Caco-2 (cell line): ENCODE measurements around the gene WNT3A. TPM values are rescaled to one million over a fixed set of nuclear protein-coding genes. Genes with fewer than 3 reads are reported as not detected.

Experiments used
- BruUV-seq: library from RNA; stranded (reverse); fragments of 400-500 nt; replicated peaks from 2 replicates; lab custom pipeline; 2021; lab: Mats Ljungman, UMichigan
- CTCF ChIA-PET: fragments of 300-600 bp; sonication (Branson Sonifier 250); formaldehyde crosslinking; loops from one replicate; lab custom pipeline; 2022; ENCODE audit warnings: antibody characterized with exemption; lab: Charles Lee
- POLR2A ChIA-PET: fragments of 300-600 bp; sonication (Branson Sonifier 250); formaldehyde crosslinking; loops from one replicate; lab custom pipeline; 2022; ENCODE audit warnings: antibody characterized with exemption; lab: Charles Lee
- DNase-seq, 2 experiments: peaks; one replicate each; pipeline versions ENCODE4 v3.0.0 to v3.0.0-alpha.2; 2020 to 2022
- H3K27me3 ChIP-seq: replicated peaks from 2 replicates; pipeline ENCODE4 v1.6.0; 2011; ENCODE audit warnings: low read length; ENCODE audit not compliant: control insufficient read depth, insufficient read depth
- H3K36me3 ChIP-seq: 2 replicates; pipeline ENCODE4 v1.5.1; 2011; ENCODE audit warnings: low read length; ENCODE audit not compliant: control insufficient read depth, insufficient read depth
- H3K4me1 ChIP-seq: fragments of 250-450 bp; sonication (Bioruptor Pico); 2 replicates; pipeline ENCODE4 v1.5.1; 2020; ENCODE audit warnings: mild to moderate bottlenecking
- H3K4me3 ChIP-seq: 2 replicates; pipeline ENCODE4 v1.5.1; 2011; ENCODE audit warnings: low read depth, mild to moderate bottlenecking, control low read depth, low read length
- H3K9me3 ChIP-seq: fragments of 250-450 bp; sonication (Bioruptor Pico); 2 replicates; pipeline ENCODE4 v1.5.1; 2020; ENCODE audit warnings: mild to moderate bottlenecking, moderate library complexity
- H3K27ac Mint-ChIP-seq: one replicate; pipeline ENCODE4 v1.8.0; 2022; ENCODE audit warnings: mixed read lengths; ENCODE audit not compliant: unreplicated experiment
- H3K27me3 Mint-ChIP-seq: one replicate; pipeline ENCODE4 v1.8.0; 2022; ENCODE audit warnings: mixed read lengths; ENCODE audit not compliant: insufficient read depth, unreplicated experiment
- H3K36me3 Mint-ChIP-seq: one replicate; pipeline ENCODE4 v1.8.0; 2022; ENCODE audit warnings: mild to moderate bottlenecking, mixed read lengths; ENCODE audit not compliant: insufficient read depth, unreplicated experiment
- H3K4me1 Mint-ChIP-seq: one replicate; pipeline ENCODE4 v1.8.0; 2022; ENCODE audit warnings: low read depth, mixed read lengths; ENCODE audit not compliant: unreplicated experiment
- H3K4me3 Mint-ChIP-seq: one replicate; pipeline ENCODE4 v1.8.0; 2022; ENCODE audit warnings: mild to moderate bottlenecking, moderate library complexity, mixed read lengths; ENCODE audit not compliant: unreplicated experiment
- H3K9me3 Mint-ChIP-seq: one replicate; pipeline ENCODE4 v1.8.0; 2022; ENCODE audit warnings: mixed read lengths; ENCODE audit not compliant: unreplicated experiment
- intact Hi-C: fragments of 100-400 bp; cut with micrococcal nuclease; formaldehyde crosslinking; loops from one replicate; pipeline ENCODE4 v1.10.0; 2022; ENCODE audit not compliant: unreplicated experiment
- total RNA-seq: library from RNA; stranded (reverse); gene quantifications from 2 replicates; pipeline ENCODE4 v1.2.3, GENCODE V29; 2022
- TF ChIP-seq, protein P1 (sequence below), 2 experiments: fragments of 200-600 bp in 1 of 2; IDR thresholded peaks; 1 replicate in 1 of 2; 2 replicates in 1 of 2; pipeline versions ENCODE4 v1.5.1 to v1.8.0; 2011 to 2022; ENCODE audit warnings: antibody characterized with exemption in 1 of 2, control low read depth in 1 of 2, inconsistent platforms in 1 of 2, low read depth in 1 of 2, low read length in 1 of 2, mild to moderate bottlenecking in 1 of 2, moderate library complexity in 1 of 2; ENCODE audit not compliant: insufficient read depth in 1 of 2, severe bottlenecking in 1 of 2, unreplicated experiment in 1 of 2

Gene WNT3A
- total RNA-seq, 1 experiment from 2014 or later = 0.09 TPM

DNA sequence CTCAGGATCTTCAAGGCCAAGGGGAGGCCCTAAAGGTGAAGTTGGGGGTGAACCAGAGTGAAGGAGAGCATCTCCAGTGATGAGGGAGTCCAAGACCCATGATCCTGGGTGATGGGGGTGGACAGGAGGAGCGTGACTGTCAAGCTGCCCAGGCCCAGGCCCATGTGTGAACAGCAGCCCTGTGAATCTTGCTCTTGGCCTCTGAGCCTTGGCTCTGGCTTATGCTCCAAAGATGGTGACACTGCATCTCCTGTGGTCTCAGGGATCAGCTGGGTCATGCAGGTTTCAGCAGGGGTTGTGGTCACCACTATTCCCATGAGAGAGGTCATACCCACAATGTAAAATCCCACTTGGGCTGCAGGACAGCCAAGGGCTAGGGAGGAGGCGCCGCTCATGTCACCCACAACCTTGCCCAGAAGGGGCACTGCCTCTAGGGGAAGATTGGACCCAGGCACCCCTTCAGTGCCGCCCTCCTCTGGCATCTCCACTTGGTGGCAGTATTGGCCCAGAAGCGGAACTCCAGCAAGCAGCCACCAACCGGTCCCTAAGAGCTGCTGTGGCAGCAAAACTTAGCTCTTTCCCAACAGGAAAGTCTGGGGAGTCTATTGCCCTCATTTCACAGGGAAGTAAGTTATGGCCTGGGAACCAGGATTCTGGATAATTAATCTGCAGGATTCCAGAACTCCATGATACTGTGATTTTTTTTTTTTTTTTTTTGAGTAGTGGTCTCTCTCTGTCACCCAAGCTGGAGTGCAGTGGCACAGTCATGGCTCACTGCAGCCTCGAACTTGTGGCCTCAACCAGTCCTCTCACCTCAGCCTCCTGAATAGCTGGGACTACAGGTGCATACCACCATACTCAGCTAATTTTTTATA is 7.5 kb upstream of the WNT3A start:
- intact Hi-C loops = no loop called here
- no peaks in the 10 kb centered on the region for H3K4me1 Mint-ChIP-seq
- Histone ChIP-seq H3K27me3 (no peaks in the 10 kb centered on the region), H3K36me3 (no peaks in the 10 kb centered on the region), H3K4me3 (no peak overlapping the region), H3K9me3 (peaks cover 10% of the 10 kb centered on the region; the same call in 1 of the 2 replicates), H3K4me1 (no peaks in the 10 kb centered on the region)
- TF ChIP-seq, protein P1, sequence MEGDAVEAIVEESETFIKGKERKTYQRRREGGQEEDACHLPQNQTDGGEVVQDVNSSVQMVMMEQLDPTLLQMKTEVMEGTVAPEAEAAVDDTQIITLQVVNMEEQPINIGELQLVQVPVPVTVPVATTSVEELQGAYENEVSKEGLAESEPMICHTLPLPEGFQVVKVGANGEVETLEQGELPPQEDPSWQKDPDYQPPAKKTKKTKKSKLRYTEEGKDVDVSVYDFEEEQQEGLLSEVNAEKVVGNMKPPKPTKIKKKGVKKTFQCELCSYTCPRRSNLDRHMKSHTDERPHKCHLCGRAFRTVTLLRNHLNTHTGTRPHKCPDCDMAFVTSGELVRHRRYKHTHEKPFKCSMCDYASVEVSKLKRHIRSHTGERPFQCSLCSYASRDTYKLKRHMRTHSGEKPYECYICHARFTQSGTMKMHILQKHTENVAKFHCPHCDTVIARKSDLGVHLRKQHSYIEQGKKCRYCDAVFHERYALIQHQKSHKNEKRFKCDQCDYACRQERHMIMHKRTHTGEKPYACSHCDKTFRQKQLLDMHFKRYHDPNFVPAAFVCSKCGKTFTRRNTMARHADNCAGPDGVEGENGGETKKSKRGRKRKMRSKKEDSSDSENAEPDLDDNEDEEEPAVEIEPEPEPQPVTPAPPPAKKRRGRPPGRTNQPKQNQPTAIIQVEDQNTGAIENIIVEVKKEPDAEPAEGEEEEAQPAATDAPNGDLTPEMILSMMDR (IDR thresholded peaks at IDR 0.05; ENCODE audit: insufficient read depth in 1 of 2, low read depth in 1 of 2, low read length in 1 of 2, severe bottlenecking in 1 of 2, unreplicated experiment in 1 of 2) = peak; percentile 73 to 91
- no peak overlapping the region for H3K4me3 Mint-ChIP-seq
- H3K27ac Mint-ChIP-seq = no peak overlapping the region
- CTCF ChIA-PET = interaction anchor here (0.6 to 1.5 kb wide), 15 partner anchors 11 to 276 kb away, joined by 3 to 6 read pairs (median 5); partner anchors contain the start of gene GJC2
- no TSS peak for BruUV-seq
- H3K9me3 Mint-ChIP-seq = peaks cover 12% of the 10 kb centered on the region
- H3K27me3 Mint-ChIP-seq = no peaks in the 10 kb centered on the region
- POLR2A ChIA-PET = interaction anchor here (0.6 kb wide), 1 partner anchor 480 kb away, joined by 3 read pairs; no protein-coding TSS in a partner anchor
- no peaks in the 10 kb centered on the region for H3K36me3 Mint-ChIP-seq
- peak; percentile 64 to 79 for DNase-seq

DNA sequence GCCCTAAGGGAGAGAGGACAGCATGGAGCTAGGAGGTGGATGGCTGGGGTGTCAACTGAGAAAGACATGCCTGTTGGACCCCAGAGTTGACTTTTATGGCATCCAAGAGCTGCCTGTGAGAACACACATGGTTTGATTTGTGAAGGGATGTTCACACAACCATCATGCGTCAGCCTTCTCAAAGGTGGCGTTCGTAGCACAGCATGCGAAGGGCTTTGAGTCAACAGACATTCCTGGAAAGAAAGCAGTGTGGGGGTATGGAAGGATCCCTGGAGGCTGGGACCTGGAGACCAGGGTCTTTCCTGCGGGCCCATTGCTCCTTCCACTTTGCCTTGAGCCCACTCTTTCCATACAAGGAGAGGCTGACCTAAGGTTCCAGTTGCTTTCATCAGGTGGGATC is 6.4 kb upstream of the WNT3A start:
- CTCF ChIA-PET = no interaction called here
- intact Hi-C loops = no loop called here
- H3K4me1 Mint-ChIP-seq = no peaks in the 10 kb centered on the region

More for the DNA sequence above, 6.4 kb upstream of the WNT3A start:
- Histone ChIP-seq H3K4me3 (no peak overlapping the region), H3K4me1 (no peaks in the 10 kb centered on the region), H3K9me3 (peaks cover 10% of the 10 kb centered on the region; the same call in 1 of the 2 replicates), H3K27me3 (no peaks in the 10 kb centered on the region; the same call in 1 of the 2 replicates), H3K36me3 (no peaks in the 10 kb centered on the region)
- Mint-ChIP-seq H3K27me3 (peaks cover 3% of the 10 kb centered on the region), H3K9me3 (peaks cover 12% of the 10 kb centered on the region), H3K27ac (no peak overlapping the region), H3K36me3 (no peaks in the 10 kb centered on the region), H3K4me3 (no peak overlapping the region)
- DNase-seq = no peak
- TF ChIP-seq, protein P1 (IDR thresholded peaks at IDR 0.05; ENCODE audit: insufficient read depth in 1 of 2, low read depth in 1 of 2, low read length in 1 of 2, severe bottlenecking in 1 of 2, unreplicated experiment in 1 of 2) = no peak
- BruUV-seq = no TSS peak
- POLR2A ChIA-PET = no interaction called here
